T-helper 2 cell (primary cell): ENCODE data around the gene BACH2.
"Not testable (repeated sequence)": the region's sequence is repeated elsewhere in the genome, so short reads cannot be mapped to it uniquely, and the experiment has no call there.

ENCODE experiments used
- DNase-seq, 5 experiments: peaks; one replicate each; pipeline versions ENCODE4 v3.0.0 to v3.0.0-alpha.2; 2012 to 2022

Gene BACH2

DNA sequence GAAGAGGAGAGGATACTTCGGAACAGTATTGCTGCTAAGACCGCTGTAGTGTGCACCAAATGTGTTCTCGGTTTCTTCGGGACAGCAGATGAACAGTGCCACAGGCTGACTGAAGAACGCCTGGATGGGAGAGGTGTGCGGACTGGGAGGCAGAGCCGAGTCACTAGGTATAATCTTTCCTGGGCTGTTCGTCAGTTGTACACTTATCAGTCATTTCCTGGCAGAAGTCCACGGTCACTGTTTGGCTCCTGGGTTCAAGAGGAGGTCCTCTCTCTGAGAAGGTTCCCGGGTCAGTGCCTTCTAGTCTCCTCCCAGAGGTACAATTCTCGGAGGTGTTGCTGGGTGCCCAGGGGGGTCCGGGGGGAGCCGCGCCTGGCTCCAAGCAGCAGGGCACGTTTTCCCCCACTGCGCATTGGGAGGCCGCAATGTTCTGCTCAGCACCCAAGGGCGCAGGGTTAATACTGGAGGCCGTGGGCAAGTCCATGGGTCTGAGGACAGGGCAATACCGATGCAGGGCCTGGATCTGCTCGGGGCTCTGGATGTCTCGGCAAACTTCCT, 364.3 kb downstream of the BACH2 start:
- DNase-seq = no peak

DNA sequence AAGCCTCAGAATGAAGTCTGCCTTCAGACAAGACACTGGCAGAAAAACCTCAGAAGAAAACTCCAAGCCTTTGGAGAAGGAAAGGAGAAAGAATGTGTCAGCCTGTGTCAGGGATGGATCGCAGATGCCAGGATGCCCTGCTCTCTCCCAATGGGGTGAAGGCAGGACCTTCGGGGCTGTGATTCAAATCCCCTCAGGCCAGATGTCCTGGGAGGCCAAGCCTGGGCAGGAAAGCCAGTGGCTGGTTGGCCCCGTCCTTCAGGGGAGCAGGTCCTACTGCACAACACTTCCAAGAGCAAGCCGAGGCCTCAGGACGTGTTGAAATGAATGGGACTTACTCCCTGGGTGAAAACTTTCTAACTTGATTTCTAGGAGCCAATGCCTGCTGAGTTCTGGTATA, 365.9 kb downstream of the BACH2 start:
- no peak for DNase-seq

GRCh38 chr6:89928604-89929003, 368.0 kb downstream of the BACH2 start:
- no peak for DNase-seq

- no peak for DNase-seq
These were observed 368.7 kb downstream of the BACH2 start for GRCh38 chr6:89927791-89928550.

DNA sequence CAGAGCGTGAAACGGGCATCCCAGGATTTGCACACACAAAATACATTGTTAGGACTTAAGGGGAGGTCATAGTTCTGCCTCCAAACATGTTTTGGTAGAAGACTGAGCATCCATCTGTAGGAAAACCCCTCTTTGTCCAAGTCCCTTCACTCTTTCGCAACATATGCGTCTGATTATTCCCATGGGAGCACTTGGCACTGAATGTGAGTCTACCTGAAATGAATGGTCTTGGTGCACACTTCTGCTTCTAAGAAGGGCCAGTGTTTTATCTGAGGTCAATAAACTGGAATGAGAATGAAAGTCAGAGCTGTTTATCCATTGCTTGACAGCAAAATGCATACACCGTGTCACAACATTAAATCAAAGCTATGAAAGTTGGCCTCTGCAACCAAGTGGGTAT, 369.4 kb downstream of the BACH2 start:
- DNase-seq = no peak

- no peak for DNase-seq
These were observed 370.8 kb downstream of the BACH2 start for GRCh38 chr6:89925826-89926225.

DNA sequence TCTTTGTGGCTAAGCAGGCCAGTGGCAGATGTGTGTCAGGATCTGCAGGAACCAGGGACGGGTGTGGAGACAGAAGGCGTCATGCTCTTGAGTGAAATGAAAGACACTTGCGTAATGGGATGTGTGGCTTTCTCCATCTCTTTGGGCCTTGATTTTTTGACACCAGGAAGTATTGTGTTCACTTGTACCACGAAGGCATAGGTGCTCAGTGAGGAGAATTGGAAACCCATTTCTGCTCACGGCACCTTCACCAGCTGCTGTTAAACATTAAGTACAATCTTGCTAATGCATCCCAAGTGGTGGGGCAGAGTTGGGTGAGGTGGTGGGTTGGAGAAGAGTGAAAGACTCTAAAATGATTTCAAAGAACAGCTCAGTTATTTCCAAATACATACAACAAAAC, 372.4 kb downstream of the BACH2 start:
- no peak for DNase-seq

- DNase-seq = no peak
These were observed 375.0 kb downstream of the BACH2 start for GRCh38 chr6:89921691-89922090.

GRCh38 chr6:89921197-89921596, 375.4 kb downstream of the BACH2 start:
- DNase-seq = no peak

DNA sequence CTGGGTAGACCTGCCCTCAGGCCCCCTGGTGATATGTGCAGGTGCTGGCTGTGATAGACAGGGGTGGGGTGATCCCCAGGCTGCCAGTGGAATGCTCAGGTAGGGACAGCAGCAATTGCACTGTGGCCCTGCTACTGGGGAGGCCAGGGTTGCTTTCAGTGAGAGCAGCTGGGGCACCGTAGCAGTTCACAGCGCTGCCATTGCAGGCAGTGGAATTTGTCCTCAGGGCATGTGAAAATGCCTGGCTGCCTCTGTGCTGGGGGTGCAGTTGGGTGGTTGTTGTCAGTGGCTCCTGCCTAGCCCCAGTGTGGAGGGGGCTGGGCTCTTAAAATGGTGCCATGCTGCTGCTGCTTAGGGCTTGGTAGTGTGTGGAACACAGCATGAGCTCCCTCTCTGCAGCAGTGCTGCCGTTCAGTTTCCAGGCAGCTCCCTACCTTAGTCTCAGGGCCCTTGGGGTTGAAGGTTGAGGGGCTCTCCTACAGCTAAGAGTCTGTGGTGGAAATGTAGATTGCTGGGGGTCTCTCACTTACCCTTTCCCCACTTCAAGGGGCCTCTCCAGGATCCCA, 378.8 kb downstream of the BACH2 start:
- DNase-seq = no peak

DNA sequence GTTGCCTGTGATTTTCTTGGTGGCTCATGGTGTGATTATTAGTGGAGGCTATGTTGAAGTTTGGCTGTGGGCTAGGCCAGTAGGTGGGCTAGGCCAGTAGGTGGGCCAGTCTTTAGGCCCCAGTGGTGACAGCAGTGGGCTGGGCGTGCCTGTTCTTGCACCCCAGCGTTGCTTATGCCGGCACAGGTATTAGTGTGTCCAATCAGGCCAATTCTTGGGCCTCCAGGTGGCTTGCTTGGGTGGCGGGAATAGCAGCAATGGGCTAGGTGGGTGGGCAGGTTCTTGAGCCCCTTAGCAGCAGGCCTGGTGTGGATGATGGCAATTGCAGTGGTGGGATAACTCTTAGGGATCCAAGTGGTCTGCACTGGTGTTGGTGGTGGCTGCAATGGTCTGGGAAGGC, 379.4 kb downstream of the BACH2 start:
- DNase-seq = no peak

DNA sequence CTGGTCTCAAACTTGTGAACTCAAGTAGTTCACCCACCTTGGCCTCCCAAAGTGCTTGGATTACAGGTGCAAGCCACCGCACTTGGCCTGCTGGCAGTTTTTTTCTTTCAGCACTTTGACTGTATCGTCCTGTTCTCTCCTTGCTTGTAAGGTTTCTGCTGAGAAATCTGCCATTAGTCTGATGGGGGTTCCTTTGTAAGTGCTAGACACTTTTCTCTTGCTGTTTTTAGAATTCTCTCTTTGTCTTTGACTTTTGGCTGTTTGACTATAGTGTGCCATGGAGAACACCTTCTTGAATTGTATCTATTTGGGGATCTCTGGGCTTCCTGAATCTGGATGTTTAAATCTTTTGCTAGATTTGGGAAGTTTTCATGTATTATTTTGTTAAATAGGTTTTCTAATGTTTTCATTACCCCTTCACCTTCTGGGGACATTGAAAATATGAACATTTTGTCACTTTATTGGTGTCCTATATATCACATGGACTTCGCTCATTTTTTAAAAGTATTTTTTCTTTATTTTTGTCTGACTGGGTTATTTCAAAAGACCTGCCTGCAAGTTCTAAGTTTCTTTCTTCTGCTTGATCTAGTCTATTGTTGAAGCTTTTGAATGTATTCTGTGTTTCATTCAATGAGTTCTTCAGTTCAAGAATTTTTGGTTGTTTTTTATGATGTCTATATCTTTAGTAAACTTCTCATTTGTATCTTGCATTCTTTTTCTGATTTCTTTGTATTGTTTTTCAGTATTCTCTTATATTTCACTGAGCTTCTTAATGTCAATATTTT, 380.3 kb downstream of the BACH2 start:
- no peak for DNase-seq

- no peak for DNase-seq
These were observed 385.8 kb downstream of the BACH2 start for GRCh38 chr6:89910902-89911240.

- DNase-seq = not testable (repeated sequence)
These were observed 386.4 kb downstream of the BACH2 start for GRCh38 chr6:89910001-89910901.

DNA sequence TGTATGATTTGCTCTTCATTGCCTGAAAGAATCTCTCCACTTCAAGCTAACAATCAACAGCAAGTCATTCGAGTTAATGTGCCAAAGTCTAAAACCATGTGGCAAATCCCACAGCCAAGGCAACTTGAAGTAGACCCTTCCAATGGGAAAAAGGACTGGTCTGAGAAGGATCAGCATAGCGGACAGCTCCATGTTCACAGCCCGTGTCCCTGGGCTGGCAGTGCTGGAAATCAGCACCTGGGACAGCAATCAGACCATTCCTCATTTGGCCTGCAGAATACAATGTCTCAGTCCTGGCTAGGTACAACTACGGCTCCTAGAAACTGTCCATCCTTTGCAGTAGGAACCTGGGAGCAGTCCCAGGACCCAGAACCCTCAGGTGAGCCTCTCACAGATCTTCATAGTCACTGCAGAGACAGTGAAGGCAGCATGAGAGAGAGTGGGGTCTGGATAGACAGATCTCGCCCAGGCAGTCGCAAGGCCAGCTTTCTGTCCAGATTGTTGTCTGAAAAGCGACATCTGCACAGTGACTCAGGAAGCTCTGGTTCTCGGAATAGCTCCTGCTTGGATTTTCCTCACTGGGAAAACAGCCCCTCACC, 401.3 kb downstream of the BACH2 start:
- DNase-seq = peak in 1 of 5 experiments; percentile 22

- DNase-seq = no peak
These were observed 402.5 kb downstream of the BACH2 start, which contains the start of gene GJA10 for GRCh38 chr6:89894169-89894568. Gene GJA10, plus strand, starts transcription at chr6:89894469. Its CDS starts 0 bp downstream, at chr6:89894469.

- not testable (repeated sequence) for DNase-seq
These were observed 404.1 kb downstream of the BACH2 start for GRCh38 chr6:89892577-89892976.

DNA sequence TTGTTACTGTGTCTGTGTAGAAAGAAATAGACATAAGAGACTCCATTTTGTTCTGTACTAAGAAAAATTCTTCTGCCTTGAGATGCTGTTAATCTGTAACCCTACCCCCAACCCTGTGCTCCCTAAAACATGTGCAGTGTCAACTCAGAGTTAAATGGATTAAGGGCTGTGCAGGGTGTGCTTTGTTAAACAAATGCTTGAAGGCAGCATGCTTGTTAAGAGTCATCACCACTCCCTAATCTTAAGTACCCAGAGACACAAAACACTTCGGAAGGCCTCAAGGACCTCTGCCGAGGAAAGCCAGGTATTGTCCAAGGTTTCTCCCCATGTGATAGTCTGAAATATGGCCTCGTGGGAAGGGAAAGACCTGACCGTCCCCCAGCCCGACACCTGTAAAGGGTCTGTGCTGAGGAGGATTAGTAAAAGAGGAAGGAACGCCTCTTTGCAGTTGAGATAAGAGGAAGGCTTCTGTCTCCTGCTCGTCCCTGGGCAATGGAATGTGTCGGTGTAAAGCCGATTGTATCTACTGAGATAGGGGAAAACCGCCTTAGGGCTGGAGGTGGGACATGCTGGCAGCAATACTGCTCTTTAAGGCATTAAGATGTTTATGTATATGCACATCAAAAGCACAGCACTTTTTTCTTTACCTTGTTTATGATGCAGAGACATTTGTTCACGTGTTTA, 405.7 kb downstream of the BACH2 start:
- DNase-seq = not testable (repeated sequence)

DNA sequence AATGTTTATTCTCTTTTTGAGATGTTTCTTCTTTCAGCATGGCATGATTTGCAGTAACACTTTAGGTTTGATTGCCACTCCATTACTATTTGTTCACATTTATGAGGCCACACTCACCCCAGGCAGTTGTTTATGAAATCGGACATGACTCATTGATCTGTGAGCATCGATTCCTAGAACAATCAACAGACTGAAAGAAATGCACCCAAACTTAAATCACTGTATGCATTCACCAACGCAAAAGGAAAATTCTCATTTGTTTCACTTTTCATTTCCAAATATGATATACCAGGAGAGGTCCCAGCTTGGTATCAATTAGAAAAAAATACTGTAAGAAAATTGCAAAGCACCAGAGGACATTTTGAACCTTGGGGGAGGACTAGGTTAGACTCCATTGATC, 407.8 kb downstream of the BACH2 start:
- DNase-seq = no peak

DNA sequence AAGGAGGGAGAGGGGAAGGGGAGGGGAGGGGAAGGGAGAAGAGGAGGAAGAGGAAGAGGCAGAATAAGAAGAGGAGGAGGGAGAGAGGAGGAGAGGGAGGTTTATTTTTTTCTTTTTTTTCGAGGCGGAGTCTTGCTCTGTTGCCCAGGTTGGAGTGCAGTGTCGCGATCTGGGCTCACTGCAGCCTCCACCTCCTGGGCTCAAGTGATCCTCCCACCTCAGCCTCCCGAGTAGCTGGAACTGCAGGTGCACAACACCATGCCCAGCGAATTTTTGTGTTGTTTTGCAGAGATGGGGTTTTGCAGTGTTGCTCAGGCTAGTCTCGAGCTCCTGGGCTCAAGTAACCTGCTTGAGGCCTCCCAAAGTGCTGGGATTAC, 408.5 kb downstream of the BACH2 start:
- no peak for DNase-seq

- peak in 1 of 5 experiments; percentile 20 for DNase-seq
These were observed 409.0 kb downstream of the BACH2 start for GRCh38 chr6:89887452-89888137.
